HepG2 (cell line): ENCODE data around the gene NOP14. TPM values are rescaled to one million over a fixed set of nuclear protein-coding genes. Genes with fewer than 3 reads are reported as not detected.

Experiments used
- ARNTL ChIP-seq: sonication (generic); formaldehyde crosslinking; IDR thresholded peaks from 2 replicates; pipeline ENCODE4 v1.4.0; 2020; ENCODE audit warnings: mild to moderate bottlenecking, missing genetic modification reagents
- ATF7-NPFF ChIP-seq: sonication (generic); formaldehyde crosslinking; IDR thresholded peaks from 2 replicates; pipeline ENCODE4 v1.8.1; 2023; ENCODE audit warnings: mild to moderate bottlenecking, low read depth, missing genetic modification reagents, moderate library complexity
- HOXD1 ChIP-seq: sonication (generic); formaldehyde crosslinking; IDR thresholded peaks from 2 replicates; pipeline ENCODE4 v1.5.0; 2020; ENCODE audit warnings: missing genetic modification reagents
- MTA1 ChIP-seq: sonication (generic); formaldehyde crosslinking; IDR thresholded peaks from 2 replicates; pipeline ENCODE4 v1.4.0; 2020; ENCODE audit warnings: missing genetic modification reagents, mild to moderate bottlenecking, borderline replicate concordance
- SMARCC2 ChIP-seq: fragments of 450-650 bp; IDR thresholded peaks from 2 replicates; pipeline ENCODE4 v1.6.1; 2017; ENCODE audit warnings: antibody characterized with exemption, mild to moderate bottlenecking
- TAF15 ChIP-seq: fragments of 200-400 bp; formaldehyde crosslinking; IDR thresholded peaks from one replicate; pipeline ENCODE4 v1.6.1; 2018; ENCODE audit warnings: mild to moderate bottlenecking, low read depth, low read length; ENCODE audit not compliant: poor library complexity, severe bottlenecking
- ZNF253 ChIP-seq: sonication (generic); formaldehyde crosslinking; IDR thresholded peaks from 2 replicates; pipeline ENCODE4 v1.8.0; 2022; ENCODE audit warnings: mild to moderate bottlenecking, missing genetic modification reagents, borderline replicate concordance
- ZNF260 ChIP-seq: sonication (generic); formaldehyde crosslinking; IDR thresholded peaks from 2 replicates; pipeline ENCODE4 v1.4.0; 2020; ENCODE audit warnings: missing genetic modification reagents, low read depth, mild to moderate bottlenecking, borderline replicate concordance
- ZSCAN31 ChIP-seq: sonication (generic); formaldehyde crosslinking; IDR thresholded peaks from 2 replicates; pipeline ENCODE4 v1.5.0; 2020; ENCODE audit warnings: low read depth, mild to moderate bottlenecking, missing genetic modification reagents
- polyA plus RNA-seq, 8 experiments: library from polyadenylated mRNA; depleted of rRNA in 3 of 8; stranded (reverse) in 7 of 8; unstranded in 1 of 8; fragments of >200 nt; fragmentation: Illumina TruSeq in 4 of 8; extraction: Trizol in 4 of 8; gene quantifications; 2 replicates each; pipeline versions ENCODE4 v1.2.1 to v1.2.3, GENCODE V29; 2011 to 2016; ENCODE audit warnings: low read depth in 4 of 8, missing spikeins in 1 of 8, mixed read lengths in 1 of 8; ENCODE audit not compliant: insufficient read depth in 1 of 8
- total RNA-seq, 5 experiments: library from RNA; depleted of rRNA; stranded (reverse); fragments of >200 nt; fragmentation: Illumina TruSeq; extraction: Trizol; gene quantifications; 2 replicates each; pipeline ENCODE4 v1.2.3, GENCODE V29; 2016; ENCODE audit warnings: low read depth in 1 of 5
- TF ChIP-seq, protein P1 (sequence below): sonication (generic); formaldehyde crosslinking; conservative IDR thresholded peaks from 2 replicates; pipeline ENCODE4 v1.8.0; 2022; ENCODE audit warnings: mild to moderate bottlenecking, moderate library complexity, missing genetic modification reagents
- TF ChIP-seq, protein P2 (sequence below): sonication (generic); formaldehyde crosslinking; IDR thresholded peaks from 2 replicates; pipeline ENCODE4 v1.9.0; 2022; ENCODE audit warnings: missing genetic modification reagents, mild to moderate bottlenecking, borderline replicate concordance
- TF ChIP-seq, protein P3 (sequence below): sonication (generic); formaldehyde crosslinking; IDR thresholded peaks from 2 replicates; pipeline ENCODE4 v1.4.0; 2020; ENCODE audit warnings: missing genetic modification reagents
- TF ChIP-seq, protein P4 (sequence below): sonication (generic); formaldehyde crosslinking; IDR thresholded peaks from one replicate; pipeline ENCODE4 v1.5.1; 2020; ENCODE audit warnings: mild to moderate bottlenecking, missing genetic modification reagents; ENCODE audit errors: not compliant biosample characterization

Gene NOP14
- total and polyA plus RNA-seq, 2 of the 13 experiments (the other 11 are each of a cell fraction or from before 2014, with no cell fraction given), result 6.9 to 47.9 TPM

DNA sequence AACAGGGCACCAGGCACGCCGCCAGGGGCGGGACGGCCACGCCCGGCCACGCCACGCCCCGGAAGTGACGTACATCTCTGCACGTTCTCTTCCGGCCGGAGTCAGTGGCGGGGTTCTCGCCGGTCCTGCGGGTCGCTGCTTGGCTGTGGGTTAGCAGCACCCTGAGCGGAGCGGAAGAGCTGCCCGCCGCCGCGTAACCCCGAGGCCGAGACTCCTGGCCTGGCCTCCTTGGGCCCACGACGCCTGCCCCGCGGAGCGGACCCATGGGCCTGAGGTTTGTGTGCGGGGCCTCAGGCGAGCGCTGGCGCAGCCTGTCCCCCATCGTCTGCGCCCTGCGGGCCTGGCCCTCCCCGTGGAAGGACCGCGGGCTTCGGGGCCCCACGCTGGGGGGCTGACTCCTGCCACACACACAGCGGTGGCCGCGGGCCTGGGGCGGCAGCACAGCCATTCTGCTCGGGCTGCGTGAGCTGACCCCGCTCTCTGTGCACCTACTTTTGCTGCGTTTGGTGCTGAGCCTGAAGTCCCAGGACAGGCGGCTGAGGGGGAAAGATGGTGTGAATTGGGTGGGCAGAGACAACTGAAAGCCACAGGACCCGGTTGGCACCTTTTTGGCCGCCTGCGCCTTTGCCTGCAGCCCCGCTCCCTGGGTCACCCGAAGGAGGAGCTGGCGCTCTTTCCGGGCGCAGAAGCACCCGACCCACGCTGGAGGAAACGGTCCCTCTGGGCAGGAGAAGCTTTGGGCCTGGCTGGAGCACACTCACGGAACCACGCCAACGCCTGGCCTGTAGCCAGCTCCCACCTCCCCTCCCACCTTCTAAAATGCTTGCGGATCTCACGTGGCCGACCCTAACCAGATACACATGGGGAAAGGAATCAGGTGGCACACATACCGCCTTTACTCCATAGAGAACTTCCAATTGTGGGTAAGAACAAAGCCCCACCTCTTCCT is 28.1 kb downstream of the NOP14 start (continued):
- TF ChIP-seq ZSCAN31 (CRISPR knock-in tag), result peak; percentile 91
- TF ChIP-seq, protein P1, sequence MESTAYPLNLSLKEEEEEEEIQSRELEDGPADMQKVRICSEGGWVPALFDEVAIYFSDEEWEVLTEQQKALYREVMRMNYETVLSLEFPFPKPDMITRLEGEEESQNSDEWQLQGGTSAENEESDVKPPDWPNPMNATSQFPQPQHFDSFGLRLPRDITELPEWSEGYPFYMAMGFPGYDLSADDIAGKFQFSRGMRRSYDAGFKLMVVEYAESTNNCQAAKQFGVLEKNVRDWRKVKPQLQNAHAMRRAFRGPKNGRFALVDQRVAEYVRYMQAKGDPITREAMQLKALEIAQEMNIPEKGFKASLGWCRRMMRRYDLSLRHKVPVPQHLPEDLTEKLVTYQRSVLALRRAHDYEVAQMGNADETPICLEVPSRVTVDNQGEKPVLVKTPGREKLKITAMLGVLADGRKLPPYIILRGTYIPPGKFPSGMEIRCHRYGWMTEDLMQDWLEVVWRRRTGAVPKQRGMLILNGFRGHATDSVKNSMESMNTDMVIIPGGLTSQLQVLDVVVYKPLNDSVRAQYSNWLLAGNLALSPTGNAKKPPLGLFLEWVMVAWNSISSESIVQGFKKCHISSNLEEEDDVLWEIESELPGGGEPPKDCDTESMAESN (CRISPR knock-in tag), result peak; percentile 62; the same call in 1 of the 2 replicates
- TF ChIP-seq HOXD1, result no peak
- TF ChIP-seq, protein P2, sequence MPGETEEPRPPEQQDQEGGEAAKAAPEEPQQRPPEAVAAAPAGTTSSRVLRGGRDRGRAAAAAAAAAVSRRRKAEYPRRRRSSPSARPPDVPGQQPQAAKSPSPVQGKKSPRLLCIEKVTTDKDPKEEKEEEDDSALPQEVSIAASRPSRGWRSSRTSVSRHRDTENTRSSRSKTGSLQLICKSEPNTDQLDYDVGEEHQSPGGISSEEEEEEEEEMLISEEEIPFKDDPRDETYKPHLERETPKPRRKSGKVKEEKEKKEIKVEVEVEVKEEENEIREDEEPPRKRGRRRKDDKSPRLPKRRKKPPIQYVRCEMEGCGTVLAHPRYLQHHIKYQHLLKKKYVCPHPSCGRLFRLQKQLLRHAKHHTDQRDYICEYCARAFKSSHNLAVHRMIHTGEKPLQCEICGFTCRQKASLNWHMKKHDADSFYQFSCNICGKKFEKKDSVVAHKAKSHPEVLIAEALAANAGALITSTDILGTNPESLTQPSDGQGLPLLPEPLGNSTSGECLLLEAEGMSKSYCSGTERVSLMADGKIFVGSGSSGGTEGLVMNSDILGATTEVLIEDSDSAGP, result peak; percentile 70; the same call in 1 of the 2 replicates
- 0 out of 2 replicates have a peak, but pooled peaks have one; percentile 16 for TF ChIP-seq MTA1 (CRISPR knock-in tag)
- TF ChIP-seq, protein P3, sequence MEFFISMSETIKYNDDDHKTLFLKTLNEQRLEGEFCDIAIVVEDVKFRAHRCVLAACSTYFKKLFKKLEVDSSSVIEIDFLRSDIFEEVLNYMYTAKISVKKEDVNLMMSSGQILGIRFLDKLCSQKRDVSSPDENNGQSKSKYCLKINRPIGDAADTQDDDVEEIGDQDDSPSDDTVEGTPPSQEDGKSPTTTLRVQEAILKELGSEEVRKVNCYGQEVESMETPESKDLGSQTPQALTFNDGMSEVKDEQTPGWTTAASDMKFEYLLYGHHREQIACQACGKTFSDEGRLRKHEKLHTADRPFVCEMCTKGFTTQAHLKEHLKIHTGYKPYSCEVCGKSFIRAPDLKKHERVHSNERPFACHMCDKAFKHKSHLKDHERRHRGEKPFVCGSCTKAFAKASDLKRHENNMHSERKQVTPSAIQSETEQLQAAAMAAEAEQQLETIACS, result peak; percentile 31; the same call in 1 of the 2 replicates
- TF ChIP-seq ARNTL (CRISPR knock-in tag), result peak; percentile 50; the same call in 1 of the 2 replicates
- TF ChIP-seq ZNF253, result no peak; the same call in 1 of the 2 replicates
- TF ChIP-seq, protein P4, sequence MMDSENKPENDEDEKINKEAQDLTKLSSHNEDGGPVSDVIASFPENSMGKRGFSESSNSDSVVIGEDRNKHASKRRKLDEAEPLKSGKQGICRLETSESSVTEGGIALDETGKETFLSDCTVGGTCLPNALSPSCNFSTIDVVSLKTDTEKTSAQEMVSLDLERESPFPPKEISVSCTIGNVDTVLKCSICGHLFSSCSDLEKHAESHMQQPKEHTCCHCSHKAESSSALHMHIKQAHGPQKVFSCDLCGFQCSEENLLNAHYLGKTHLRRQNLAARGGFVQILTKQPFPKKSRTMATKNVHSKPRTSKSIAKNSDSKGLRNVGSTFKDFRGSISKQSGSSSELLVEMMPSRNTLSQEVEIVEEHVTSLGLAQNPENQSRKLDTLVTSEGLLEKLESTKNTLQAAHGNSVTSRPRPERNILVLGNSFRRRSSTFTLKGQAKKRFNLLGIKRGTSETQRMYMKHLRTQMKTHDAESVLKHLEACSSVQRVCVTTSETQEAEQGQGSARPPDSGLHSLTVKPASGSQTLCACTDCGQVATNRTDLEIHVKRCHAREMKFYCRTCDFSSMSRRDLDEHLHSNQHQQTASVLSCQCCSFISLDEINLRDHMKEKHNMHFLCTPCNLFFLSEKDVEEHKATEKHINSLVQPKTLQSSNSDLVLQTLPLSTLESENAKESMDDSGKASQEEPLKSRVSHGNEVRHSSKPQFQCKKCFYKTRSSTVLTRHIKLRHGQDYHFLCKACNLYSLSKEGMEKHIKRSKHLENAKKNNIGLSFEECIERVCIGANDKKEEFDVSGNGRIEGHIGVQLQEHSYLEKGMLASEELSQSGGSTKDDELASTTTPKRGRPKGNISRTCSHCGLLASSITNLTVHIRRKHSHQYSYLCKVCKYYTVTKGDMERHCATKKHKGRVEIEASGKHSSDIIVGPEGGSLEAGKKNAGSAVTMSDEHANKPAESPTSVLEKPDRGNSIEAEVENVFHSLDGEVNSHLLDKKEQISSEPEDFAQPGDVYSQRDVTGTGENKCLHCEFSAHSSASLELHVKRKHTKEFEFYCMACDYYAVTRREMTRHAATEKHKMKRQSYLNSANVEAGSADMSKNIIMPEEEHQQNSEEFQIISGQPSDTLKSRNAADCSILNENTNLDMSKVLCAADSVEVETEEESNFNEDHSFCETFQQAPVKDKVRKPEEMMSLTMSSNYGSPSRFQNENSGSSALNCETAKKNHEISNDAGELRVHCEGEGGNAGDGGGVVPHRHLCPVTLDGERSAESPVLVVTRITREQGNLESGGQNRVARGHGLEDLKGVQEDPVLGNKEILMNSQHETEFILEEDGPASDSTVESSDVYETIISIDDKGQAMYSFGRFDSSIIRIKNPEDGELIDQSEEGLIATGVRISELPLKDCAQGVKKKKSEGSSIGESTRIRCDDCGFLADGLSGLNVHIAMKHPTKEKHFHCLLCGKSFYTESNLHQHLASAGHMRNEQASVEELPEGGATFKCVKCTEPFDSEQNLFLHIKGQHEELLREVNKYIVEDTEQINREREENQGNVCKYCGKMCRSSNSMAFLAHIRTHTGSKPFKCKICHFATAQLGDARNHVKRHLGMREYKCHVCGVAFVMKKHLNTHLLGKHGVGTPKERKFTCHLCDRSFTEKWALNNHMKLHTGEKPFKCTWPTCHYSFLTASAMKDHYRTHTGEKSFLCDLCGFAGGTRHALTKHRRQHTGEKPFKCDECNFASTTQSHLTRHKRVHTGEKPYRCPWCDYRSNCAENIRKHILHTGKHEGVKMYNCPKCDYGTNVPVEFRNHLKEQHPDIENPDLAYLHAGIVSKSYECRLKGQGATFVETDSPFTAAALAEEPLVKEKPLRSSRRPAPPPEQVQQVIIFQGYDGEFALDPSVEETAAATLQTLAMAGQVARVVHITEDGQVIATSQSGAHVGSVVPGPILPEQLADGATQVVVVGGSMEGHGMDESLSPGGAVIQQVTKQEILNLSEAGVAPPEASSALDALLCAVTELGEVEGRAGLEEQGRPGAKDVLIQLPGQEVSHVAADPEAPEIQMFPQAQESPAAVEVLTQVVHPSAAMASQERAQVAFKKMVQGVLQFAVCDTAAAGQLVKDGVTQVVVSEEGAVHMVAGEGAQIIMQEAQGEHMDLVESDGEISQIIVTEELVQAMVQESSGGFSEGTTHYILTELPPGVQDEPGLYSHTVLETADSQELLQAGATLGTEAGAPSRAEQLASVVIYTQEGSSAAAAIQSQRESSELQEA (CRISPR knock-in tag), result peak; percentile 78
- peak; percentile 75 for TF ChIP-seq ATF7-NPFF (CRISPR knock-in tag)
- TF ChIP-seq ZNF260 (CRISPR knock-in tag), result no peak
- no peak for TF ChIP-seq SMARCC2
- no peak for TF ChIP-seq TAF15
